IMR-90 (cell line): Measurements from ENCODE around the gene HOXC12. TPM values are rescaled to one million over a fixed set of nuclear protein-coding genes. Genes with fewer than 3 reads are reported as not detected.

Experiments used
- ATAC-seq: fragments of 200-7000 bp; cut with Tn5 transposase; 2 replicates; pipeline ENCODE4 v1.9.1; 2020; ENCODE audit warnings: low read depth, mild to moderate bottlenecking, moderate library complexity
- BruUV-seq: library from RNA; stranded (reverse); fragments of 400-500 nt; replicated peaks from 2 replicates; lab custom pipeline; 2021; lab: Mats Ljungman, UMichigan
- CTCF ChIA-PET: fragments of 300-600 bp; formaldehyde crosslinking; extraction: SDS; loops from one replicate; lab custom pipeline; 2021; ENCODE audit warnings: antibody characterized with exemption; lab: Yijun Ruan, JAX
- POLR2A ChIA-PET: fragments of 300-600 bp; sonication (Branson Sonifier 250); formaldehyde crosslinking; loops from one replicate; lab custom pipeline; 2022; ENCODE audit warnings: antibody characterized with exemption; ENCODE audit not compliant: unreplicated experiment; lab: Charles Lee
- DNase-seq: peaks from one replicate; pipeline ENCODE4 v3.0.0; 2013
- H2AFZ ChIP-seq: replicated peaks from 2 replicates; pipeline ENCODE3; 2013; ENCODE audit warnings: low read length, mild to moderate bottlenecking; ENCODE audit not compliant: poor library complexity
- H2AK5ac ChIP-seq: 2 replicates; pipeline ENCODE4 v1.6.1; 2013; ENCODE audit warnings: low read depth, low read length, inconsistent platforms
- H2AK9ac ChIP-seq: replicated peaks from 2 replicates; pipeline ENCODE3; 2013; ENCODE audit warnings: mild to moderate bottlenecking, low read depth, low read length, moderate library complexity; ENCODE audit not compliant: poor library complexity
- H2BK120ac ChIP-seq: 2 replicates; pipeline ENCODE4 v1.6.1; 2013; ENCODE audit warnings: low read depth, low read length, inconsistent platforms
- H2BK15ac ChIP-seq: 3 replicates; pipeline ENCODE4 v1.6.1; 2013; ENCODE audit warnings: low read depth, low read length, inconsistent platforms
- H2BK20ac ChIP-seq: 2 replicates; pipeline ENCODE4 v1.6.1; 2013; ENCODE audit warnings: low read depth, mild to moderate bottlenecking, inconsistent platforms, low read length, moderate library complexity
- H2BK5ac ChIP-seq: 2 replicates; pipeline ENCODE4 v1.6.1; 2013; ENCODE audit warnings: mild to moderate bottlenecking, low read depth, low read length, inconsistent platforms; ENCODE audit not compliant: poor library complexity, severe bottlenecking
- H3K14ac ChIP-seq: replicated peaks from 2 replicates; pipeline ENCODE4 v1.6.1; 2013; ENCODE audit warnings: low read depth, low read length, inconsistent platforms
- H3K18ac ChIP-seq: 2 replicates; pipeline ENCODE4 v1.6.1; 2013; ENCODE audit warnings: low read depth, low read length, control low read depth
- H3K23ac ChIP-seq: 2 replicates; pipeline ENCODE4 v1.6.1; 2013; ENCODE audit warnings: low read depth, low read length, inconsistent platforms
- H3K27ac ChIP-seq: 2 replicates; pipeline ENCODE4 v1.5.1; 2013; ENCODE audit warnings: mild to moderate bottlenecking, control low read depth, low read length; ENCODE audit not compliant: insufficient read depth
- H3K27me3 ChIP-seq: 2 replicates; pipeline ENCODE4 v1.6.1; 2013; ENCODE audit warnings: low read length; ENCODE audit not compliant: control insufficient read depth, insufficient read depth
- H3K36me3 ChIP-seq: 2 replicates; pipeline ENCODE4 v1.6.1; 2013; ENCODE audit warnings: low read length, mixed read lengths; ENCODE audit not compliant: control insufficient read depth, insufficient read depth
- H3K4ac ChIP-seq: 2 replicates; pipeline ENCODE4 v1.6.1; 2013; ENCODE audit warnings: low read depth, low read length, inconsistent platforms
- H3K4me1 ChIP-seq: 2 replicates; pipeline ENCODE4 v1.6.1; 2013; ENCODE audit warnings: low read length, mixed read lengths; ENCODE audit not compliant: control insufficient read depth, insufficient read depth
- H3K4me2 ChIP-seq: 2 replicates; pipeline ENCODE4 v1.6.1; 2013; ENCODE audit warnings: low read depth, mild to moderate bottlenecking, control low read depth, low read length, moderate library complexity
- H3K4me3 ChIP-seq: 2 replicates; pipeline ENCODE4 v1.5.1; 2013; ENCODE audit warnings: low read depth, mild to moderate bottlenecking, control low read depth, low read length, moderate library complexity; ENCODE audit not compliant: insufficient read depth
- H3K56ac ChIP-seq: 2 replicates; pipeline ENCODE4 v1.6.1; 2013; ENCODE audit warnings: low read length, inconsistent platforms; ENCODE audit not compliant: insufficient read depth; ENCODE audit errors: extremely low read depth
- H3K79me1 ChIP-seq, 2 experiments: 2 replicates each; pipeline ENCODE4 v1.6.1; 2013; ENCODE audit warnings: low read length in 2 of 2, inconsistent platforms in 1 of 2, low read depth in 1 of 2
- H3K9ac ChIP-seq: 2 replicates; pipeline ENCODE4 v1.6.1; 2013; ENCODE audit warnings: low read depth, low read length, control low read depth
- H3K9me1 ChIP-seq: 2 replicates; pipeline ENCODE4 v1.6.1; 2013; ENCODE audit warnings: low read length, inconsistent platforms; ENCODE audit not compliant: insufficient read depth
- H3K9me3 ChIP-seq: 2 replicates; pipeline ENCODE4 v1.6.1; 2013; ENCODE audit warnings: low read length; ENCODE audit not compliant: control insufficient read depth, insufficient read depth
- H4K20me1 ChIP-seq: 2 replicates; pipeline ENCODE4 v1.6.1; 2013; ENCODE audit warnings: low read length, inconsistent platforms; ENCODE audit not compliant: insufficient read depth
- H4K5ac ChIP-seq: 2 replicates; pipeline ENCODE4 v1.6.1; 2013; ENCODE audit warnings: mild to moderate bottlenecking, low read depth, low read length, control low read depth
- H4K8ac ChIP-seq, 2 experiments: 2 replicates each; pipeline ENCODE4 v1.6.1; 2013; ENCODE audit warnings: low read depth in 2 of 2, low read length in 2 of 2, control low read depth in 1 of 2, inconsistent platforms in 1 of 2
- H4K91ac ChIP-seq: 2 replicates; pipeline ENCODE4 v1.6.1; 2013; ENCODE audit warnings: low read depth, low read length, inconsistent platforms; ENCODE audit not compliant: insufficient read depth
- BHLHE40 ChIP-seq: fragments of 150-350 bp; IDR thresholded peaks from 2 replicates; pipeline ENCODE4 v1.6.1; 2016; ENCODE audit warnings: mild to moderate bottlenecking, low read depth, low read length
- CEBPB ChIP-seq: IDR thresholded peaks from 2 replicates; pipeline ENCODE4 v1.6.1; 2012; ENCODE audit warnings: low read depth, low read length, improper control_type of control experiment
- CHD1 ChIP-seq: IDR thresholded peaks from 2 replicates; pipeline ENCODE4 v1.6.1; 2012; ENCODE audit warnings: low read depth, low read length, improper control_type of control experiment
- FOS ChIP-seq: fragments of 150-350 bp; IDR thresholded peaks from 2 replicates; pipeline ENCODE4 v1.6.1; 2016; ENCODE audit warnings: low read depth, low read length
- MAFK ChIP-seq: IDR thresholded peaks from 2 replicates; pipeline ENCODE4 v1.6.1; 2012; ENCODE audit warnings: low read depth, low read length, improper control_type of control experiment
- MAZ ChIP-seq: IDR thresholded peaks from 2 replicates; pipeline ENCODE4 v1.6.1; 2012; ENCODE audit warnings: low read depth, mild to moderate bottlenecking, low read length, improper control_type of control experiment, moderate library complexity, borderline replicate concordance
- MXI1 ChIP-seq: IDR thresholded peaks from 2 replicates; pipeline ENCODE4 v1.6.1; 2012; ENCODE audit warnings: low read depth, mild to moderate bottlenecking, low read length, moderate library complexity, borderline replicate concordance
- NFE2L2 ChIP-seq: fragments of 150-350 bp; IDR thresholded peaks from 2 replicates; pipeline ENCODE4 v1.6.1; 2016; ENCODE audit warnings: low read depth, mild to moderate bottlenecking, low read length
- POLR2A ChIP-seq: IDR thresholded peaks from 2 replicates; pipeline ENCODE4 v1.6.1; 2012; ENCODE audit warnings: mild to moderate bottlenecking, low read depth, low read length
- RAD21 ChIP-seq: IDR thresholded peaks from 2 replicates; pipeline ENCODE4 v1.6.1; 2012; ENCODE audit warnings: low read length, improper control_type of control experiment
- RCOR1 ChIP-seq: IDR thresholded peaks from 2 replicates; pipeline ENCODE4 v1.6.1; 2012; ENCODE audit warnings: mild to moderate bottlenecking, low read length, improper control_type of control experiment; ENCODE audit not compliant: insufficient replicate concordance
- RFX5 ChIP-seq: IDR thresholded peaks from 2 replicates; pipeline ENCODE4 v1.8.0; 2012; ENCODE audit warnings: low read depth, mild to moderate bottlenecking, low read length, moderate library complexity
- SMC3 ChIP-seq: fragments of 150-350 bp; IDR thresholded peaks from 2 replicates; pipeline ENCODE4 v1.6.1; 2016; ENCODE audit warnings: low read depth, mild to moderate bottlenecking, antibody characterized with exemption, low read length, moderate library complexity
- WGBS, 2 experiments: methylation state at CpG; one replicate each; pipeline versions ENCODE4 v1.1.5 to v1.1.7; 2013; ENCODE audit warnings: missing lambda C conversion rate in 2 of 2; ENCODE audit not compliant: insufficient read length in 1 of 2; ENCODE audit errors: extremely low coverage in 2 of 2; 5-methylcytosine and 5-hydroxymethylcytosine counted together
- dilution Hi-C: fragments of 300-500 bp; cut with HindIII; formaldehyde crosslinking; loops from one replicate; pipeline ENCODE4 v1.14.3; 2018; ENCODE audit warnings: low sequenced_read_pairs; ENCODE audit not compliant: unreplicated experiment
- in situ Hi-C: fragments of 300-500 bp; cut with MboI; formaldehyde crosslinking; loops from 3 replicates; pipeline ENCODE4 v1.14.3; 2019; ENCODE audit warnings: low sequenced_read_pairs, inconsistent platforms, mixed read lengths
- intact Hi-C: fragments of 100-400 bp; cut with micrococcal nuclease; formaldehyde crosslinking; loops from 2 replicates; pipeline ENCODE4 v1.10.0; 2022
- polyA plus RNA-seq, 3 experiments: library from polyadenylated mRNA; depleted of rRNA; stranded (reverse); fragments of >200 nt; gene quantifications; 2 replicates each; pipeline ENCODE4 v1.2.3, GENCODE V29; 2012; ENCODE audit warnings: low replicate concordance in 1 of 3
- total RNA-seq: library from RNA; depleted of rRNA; stranded (reverse); fragments of >200 nt; gene quantifications from 2 replicates; pipeline ENCODE4 v1.2.3, GENCODE V29; 2012
- TF ChIP-seq, protein P1 (sequence below): fragments of 150-350 bp; IDR thresholded peaks from 2 replicates; pipeline ENCODE4 v1.6.1; 2017; ENCODE audit warnings: mild to moderate bottlenecking, antibody characterized with exemption, low read length, low read depth
- TF ChIP-seq, protein P2 (sequence below): conservative IDR thresholded peaks from 2 replicates; pipeline ENCODE4 v1.5.1; 2012; ENCODE audit warnings: mild to moderate bottlenecking, low read depth, low read length, improper control_type of control experiment
- TF ChIP-seq, protein P3 (sequence below): fragments of 150-350 bp; IDR thresholded peaks from 2 replicates; pipeline ENCODE4 v1.6.1; 2016; ENCODE audit warnings: low read depth, mild to moderate bottlenecking, low read length, moderate library complexity, borderline replicate concordance

HOXC12 gene
- total and polyA plus RNA-seq, 2 of the 4 experiments (the other 2 are of a cell fraction), result not detected

- Histone ChIP-seq H2AK9ac (no peak overlapping the region), H3K9ac (no peak overlapping the region), H3K4me1 (no peaks in the 10 kb centered on the region), H2BK120ac (no peak overlapping the region), H3K27me3 (peaks cover 89% of the 10 kb centered on the region), H3K23ac (no peak overlapping the region), H4K8ac (no peak overlapping the region), H3K14ac (no peak overlapping the region), H3K79me1 (no peaks in the 10 kb centered on the region), H3K18ac (no peak overlapping the region), H2AK5ac (no peak overlapping the region), H3K4me3 (no peak overlapping the region), H2BK20ac (no peak overlapping the region), H4K20me1 (no peaks in the 10 kb centered on the region), H3K9me1 (no peaks in the 10 kb centered on the region), H3K4ac (no peak overlapping the region), H2AFZ (no peak overlapping the region), H4K91ac (no peak overlapping the region), H3K9me3 (no peaks in the 10 kb centered on the region), H3K56ac (no peak overlapping the region), H2BK15ac (no peak overlapping the region), H2BK5ac (no peak overlapping the region), H3K4me2 (no peak overlapping the region), H3K36me3 (no peaks in the 10 kb centered on the region), H3K27ac (no peak overlapping the region), H4K5ac (no peak overlapping the region)
- no peak for DNase-seq
- ATAC-seq, result no peak
- CTCF ChIA-PET, result interaction anchor here (3.1 kb wide), 1 partner anchor 193 kb away, joined by 19 read pairs; no protein-coding TSS in a partner anchor
- no TSS peak for BruUV-seq
- dilution Hi-C loops, result no loop called here
- intact Hi-C loops, result loop anchor here (10.0 kb wide), 1 partner anchor 303 kb away; no protein-coding TSS in a partner anchor
- POLR2A ChIA-PET, result no interaction called here
- WGBS, 2 experiments, result no CpG with 5 or more reads among the region's 2 CpGs
- TF ChIP-seq MXI1 (no peak), BHLHE40 (no peak), RFX5 (no peak), FOS (no peak), CHD1 (no peak), NFE2L2 (no peak), SMC3 (no peak), RAD21 (no peak), CEBPB (no peak), POLR2A (no peak), RCOR1 (no peak), MAFK (no peak), MAZ (no peak)
- TF ChIP-seq, protein P1, sequence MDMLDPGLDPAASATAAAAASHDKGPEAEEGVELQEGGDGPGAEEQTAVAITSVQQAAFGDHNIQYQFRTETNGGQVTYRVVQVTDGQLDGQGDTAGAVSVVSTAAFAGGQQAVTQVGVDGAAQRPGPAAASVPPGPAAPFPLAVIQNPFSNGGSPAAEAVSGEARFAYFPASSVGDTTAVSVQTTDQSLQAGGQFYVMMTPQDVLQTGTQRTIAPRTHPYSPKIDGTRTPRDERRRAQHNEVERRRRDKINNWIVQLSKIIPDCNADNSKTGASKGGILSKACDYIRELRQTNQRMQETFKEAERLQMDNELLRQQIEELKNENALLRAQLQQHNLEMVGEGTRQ, result no peak
- TF ChIP-seq, protein P2, sequence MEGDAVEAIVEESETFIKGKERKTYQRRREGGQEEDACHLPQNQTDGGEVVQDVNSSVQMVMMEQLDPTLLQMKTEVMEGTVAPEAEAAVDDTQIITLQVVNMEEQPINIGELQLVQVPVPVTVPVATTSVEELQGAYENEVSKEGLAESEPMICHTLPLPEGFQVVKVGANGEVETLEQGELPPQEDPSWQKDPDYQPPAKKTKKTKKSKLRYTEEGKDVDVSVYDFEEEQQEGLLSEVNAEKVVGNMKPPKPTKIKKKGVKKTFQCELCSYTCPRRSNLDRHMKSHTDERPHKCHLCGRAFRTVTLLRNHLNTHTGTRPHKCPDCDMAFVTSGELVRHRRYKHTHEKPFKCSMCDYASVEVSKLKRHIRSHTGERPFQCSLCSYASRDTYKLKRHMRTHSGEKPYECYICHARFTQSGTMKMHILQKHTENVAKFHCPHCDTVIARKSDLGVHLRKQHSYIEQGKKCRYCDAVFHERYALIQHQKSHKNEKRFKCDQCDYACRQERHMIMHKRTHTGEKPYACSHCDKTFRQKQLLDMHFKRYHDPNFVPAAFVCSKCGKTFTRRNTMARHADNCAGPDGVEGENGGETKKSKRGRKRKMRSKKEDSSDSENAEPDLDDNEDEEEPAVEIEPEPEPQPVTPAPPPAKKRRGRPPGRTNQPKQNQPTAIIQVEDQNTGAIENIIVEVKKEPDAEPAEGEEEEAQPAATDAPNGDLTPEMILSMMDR, result no peak
- TF ChIP-seq, protein P3, sequence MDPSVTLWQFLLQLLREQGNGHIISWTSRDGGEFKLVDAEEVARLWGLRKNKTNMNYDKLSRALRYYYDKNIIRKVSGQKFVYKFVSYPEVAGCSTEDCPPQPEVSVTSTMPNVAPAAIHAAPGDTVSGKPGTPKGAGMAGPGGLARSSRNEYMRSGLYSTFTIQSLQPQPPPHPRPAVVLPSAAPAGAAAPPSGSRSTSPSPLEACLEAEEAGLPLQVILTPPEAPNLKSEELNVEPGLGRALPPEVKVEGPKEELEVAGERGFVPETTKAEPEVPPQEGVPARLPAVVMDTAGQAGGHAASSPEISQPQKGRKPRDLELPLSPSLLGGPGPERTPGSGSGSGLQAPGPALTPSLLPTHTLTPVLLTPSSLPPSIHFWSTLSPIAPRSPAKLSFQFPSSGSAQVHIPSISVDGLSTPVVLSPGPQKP, result no peak
- in situ Hi-C loops, result loop anchor here (5.0 kb wide), 1 partner anchor 184 kb away; no protein-coding TSS in a partner anchor
Measured at GRCh38 chr12:54008260-54008552, 53.5 kb downstream of the HOXC12 start.
